GM23338 (cell line): ENCODE measurements around the gene SUSD3. TPM values are rescaled to one million over a fixed set of nuclear protein-coding genes. Genes with fewer than 3 reads are reported as not detected.

Experiments used
- ATAC-seq: fragments of 200-7000 bp; cut with Tn5 transposase; 3 replicates; pipeline ENCODE4 v1.9.1; 2020
- DNase-seq: peaks from one replicate; pipeline ENCODE4 v3.0.0-alpha.2; 2015; ENCODE audit warnings: low spot score
- H2AFZ ChIP-seq: fragments of 200-600 bp; sonication (generic); 2 replicates; pipeline ENCODE4 v1.8.0; 2016; ENCODE audit warnings: antibody characterized with exemption, mild to moderate bottlenecking, moderate library complexity
- H3F3A ChIP-seq: fragments of 200-600 bp; sonication (generic); replicated peaks from 2 replicates; pipeline ENCODE4 v1.8.0; 2017; ENCODE audit warnings: antibody characterized with exemption, mixed run types, low read depth
- H3K27ac ChIP-seq: fragments of 200-600 bp; sonication (generic); 2 replicates; pipeline ENCODE4 v1.6.1; 2016; ENCODE audit warnings: low read depth
- H3K27me3 ChIP-seq: fragments of 200-600 bp; sonication (generic); 2 replicates; pipeline ENCODE4 v1.8.0; 2016; ENCODE audit warnings: mild to moderate bottlenecking, mixed run types, moderate library complexity; ENCODE audit not compliant: insufficient read depth
- H3K36me3 ChIP-seq: fragments of 200-600 bp; sonication (generic); 2 replicates; pipeline ENCODE4 v1.8.0; 2016; ENCODE audit warnings: mild to moderate bottlenecking; ENCODE audit not compliant: insufficient read depth
- H3K4me1 ChIP-seq: fragments of 200-600 bp; sonication (generic); 2 replicates; pipeline ENCODE4 v1.8.0; 2016; ENCODE audit warnings: mild to moderate bottlenecking, moderate library complexity; ENCODE audit not compliant: insufficient read depth
- H3K4me2 ChIP-seq: fragments of 200-600 bp; sonication (generic); 2 replicates; pipeline ENCODE4 v1.7.1; 2017; ENCODE audit warnings: mixed run types
- H3K4me3 ChIP-seq: fragments of 200-600 bp; sonication (generic); 2 replicates; pipeline ENCODE4 v1.6.1; 2016; ENCODE audit warnings: mixed run types
- H3K79me2 ChIP-seq: fragments of 200-600 bp; sonication (generic); replicated peaks from 2 replicates; pipeline ENCODE4 v1.8.0; 2017; ENCODE audit warnings: mild to moderate bottlenecking; ENCODE audit not compliant: insufficient read depth
- H3K9me2 ChIP-seq: fragments of 200-600 bp; sonication (generic); 2 replicates; pipeline ENCODE4 v1.8.0; 2017; ENCODE audit not compliant: insufficient read depth
- H4K20me1 ChIP-seq: fragments of 200-600 bp; sonication (generic); replicated peaks from 2 replicates; pipeline ENCODE4 v1.8.0; 2017; ENCODE audit warnings: mild to moderate bottlenecking; ENCODE audit not compliant: insufficient read depth
- H3K27ac Mint-ChIP-seq: 2 replicates; pipeline ENCODE4 v1.8.0; 2020; ENCODE audit warnings: inconsistent platforms, mild to moderate bottlenecking, moderate library complexity, mixed read lengths
- H3K27me3 Mint-ChIP-seq: 3 replicates; pipeline ENCODE4 v1.8.0; 2022; ENCODE audit warnings: low read depth, mild to moderate bottlenecking, moderate library complexity, mixed read lengths, inconsistent platforms; ENCODE audit not compliant: insufficient read depth, poor library complexity
- H3K36me3 Mint-ChIP-seq: 3 replicates; pipeline ENCODE4 v1.8.0; 2021; ENCODE audit warnings: low read depth, mild to moderate bottlenecking, inconsistent platforms, moderate library complexity, mixed read lengths
- H3K4me1 Mint-ChIP-seq: 3 replicates; pipeline ENCODE4 v1.8.0; 2020; ENCODE audit warnings: mild to moderate bottlenecking, inconsistent platforms, mixed read lengths
- H3K4me3 Mint-ChIP-seq: 3 replicates; pipeline ENCODE4 v1.8.0; 2021; ENCODE audit warnings: moderate library complexity, mild to moderate bottlenecking, inconsistent platforms, mixed read lengths
- H3K9me3 Mint-ChIP-seq: 3 replicates; pipeline ENCODE4 v1.8.0; 2020; ENCODE audit warnings: moderate library complexity, mild to moderate bottlenecking, inconsistent platforms, mixed read lengths
- CREB1 ChIP-seq: fragments of 250-450 bp; sonication (Bioruptor Pico); IDR thresholded peaks from 2 replicates; pipeline ENCODE4 v1.5.0; 2020; ENCODE audit warnings: low read depth, mild to moderate bottlenecking, moderate library complexity
- CTCF ChIP-seq, 2 experiments: fragments of 200-600 bp in 1 of 2; sonication (generic) in 1 of 2; conservative IDR thresholded peaks; 2 replicates each; pipeline versions ENCODE4 v1.5.1 to v1.6.1; 2016 to 2017; ENCODE audit warnings: antibody characterized with exemption in 2 of 2, low read depth in 2 of 2, mild to moderate bottlenecking in 2 of 2, moderate library complexity in 1 of 2
- ETS1 ChIP-seq: IDR thresholded peaks from 2 replicates; pipeline ENCODE4 v1.6.1; 2016; ENCODE audit warnings: antibody characterized with exemption
- EZH2 ChIP-seq: fragments of 200-600 bp; sonication (generic); IDR thresholded peaks from one replicate; pipeline ENCODE4 v1.8.0; 2017; ENCODE audit warnings: antibody characterized with exemption, mild to moderate bottlenecking, low read depth; ENCODE audit not compliant: unreplicated experiment
- EZH2phosphoT487 ChIP-seq: fragments of 200-600 bp; sonication (generic); IDR thresholded peaks from one replicate; pipeline ENCODE4 v1.8.1; 2018; ENCODE audit warnings: antibody characterized with exemption; ENCODE audit not compliant: unreplicated experiment
- JUNB ChIP-seq: IDR thresholded peaks from one replicate; pipeline ENCODE4 v1.6.1; 2016; ENCODE audit warnings: antibody characterized with exemption; ENCODE audit not compliant: unreplicated experiment
- NANOG ChIP-seq: IDR thresholded peaks from 2 replicates; pipeline ENCODE4 v1.6.1; 2016; ENCODE audit warnings: antibody characterized with exemption, borderline replicate concordance
- STAT1 ChIP-seq: IDR thresholded peaks from one replicate; pipeline ENCODE4 v1.6.1; 2016; ENCODE audit warnings: antibody characterized with exemption; ENCODE audit not compliant: unreplicated experiment
- polyA plus RNA-seq: library from polyadenylated mRNA; unstranded; fragments of >200 nt; fragmentation: Nextera tagmentation; extraction: Ambion mirVana; gene quantifications from 2 replicates; pipeline ENCODE4 v1.2.1, GENCODE V29; 2016
- total RNA-seq: library from RNA; depleted of rRNA; stranded (reverse); fragments of >200 nt; shearing (Covaris generic); gene quantifications from 2 replicates; pipeline ENCODE4 v1.2.3, GENCODE V29; 2014

The SUSD3 gene
- total and polyA plus RNA-seq, 2 experiments from 2014 or later, result 6.9 to 20.1 TPM

DNA sequence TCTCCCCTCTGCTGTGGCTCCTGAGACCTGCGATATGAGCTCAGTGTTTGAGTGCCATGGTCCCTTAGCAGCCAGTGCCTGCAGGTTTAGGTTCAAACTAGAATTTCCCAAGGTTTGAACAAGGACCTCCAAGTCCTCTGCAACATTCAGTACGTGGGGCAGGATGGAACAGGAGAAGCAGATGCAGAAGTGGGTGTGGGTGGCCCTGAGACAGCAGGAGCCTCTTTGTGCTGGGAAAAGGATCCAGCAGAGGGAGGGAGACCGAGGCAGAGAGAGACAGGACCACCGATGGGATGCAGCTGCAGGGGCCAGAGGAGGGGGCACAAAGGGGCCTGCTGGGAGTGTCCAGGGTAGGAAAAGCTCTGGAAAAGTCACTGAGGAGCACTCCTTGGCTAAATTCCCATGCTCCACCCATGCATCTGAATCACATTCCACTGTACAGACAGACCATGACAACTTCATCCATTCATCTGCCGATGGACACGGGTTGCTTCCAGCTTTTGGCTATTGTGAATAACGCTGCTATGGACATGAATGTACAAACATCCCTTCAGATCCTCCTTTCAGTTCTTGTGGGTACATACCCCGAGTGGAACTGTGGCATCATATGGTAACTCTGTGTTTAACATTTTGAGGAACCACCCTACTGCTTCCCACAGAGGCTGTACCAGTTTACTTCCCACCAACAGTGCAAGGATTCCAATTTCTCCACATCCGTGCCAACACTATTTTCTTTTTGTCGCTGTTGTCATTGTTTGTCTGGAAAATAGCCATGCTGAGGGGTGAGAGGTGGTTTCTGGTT, 26.7 kb upstream of the SUSD3 start:
- Mint-ChIP-seq H3K27me3 (peaks cover 6% of the 10 kb centered on the region), H3K9me3 (no peaks in the 10 kb centered on the region), H3K4me3 (no peak overlapping the region), H3K4me1 (peaks cover 12% of the 10 kb centered on the region), H3K36me3 (no peaks in the 10 kb centered on the region), H3K27ac (no peak overlapping the region)
- Histone ChIP-seq H3K4me1 (peaks cover 7% of the 10 kb centered on the region; the same call in 1 of the 2 replicates), H3K4me3 (no peak overlapping the region), H3K9me2 (no peaks in the 10 kb centered on the region), H4K20me1 (no peaks in the 10 kb centered on the region), H3K79me2 (no peaks in the 10 kb centered on the region), H3K36me3 (no peaks in the 10 kb centered on the region), H3F3A (no peaks in the 10 kb centered on the region), H3K27ac (no peak overlapping the region), H3K27me3 (no peaks in the 10 kb centered on the region), H3K4me2 (no peak overlapping the region), H2AFZ (no peak overlapping the region)
- no peak for TF ChIP-seq ETS1
- no peak for TF ChIP-seq CREB1
- no peak for TF ChIP-seq NANOG
- ATAC-seq (no peak), DNase-seq (no peak)

DNA sequence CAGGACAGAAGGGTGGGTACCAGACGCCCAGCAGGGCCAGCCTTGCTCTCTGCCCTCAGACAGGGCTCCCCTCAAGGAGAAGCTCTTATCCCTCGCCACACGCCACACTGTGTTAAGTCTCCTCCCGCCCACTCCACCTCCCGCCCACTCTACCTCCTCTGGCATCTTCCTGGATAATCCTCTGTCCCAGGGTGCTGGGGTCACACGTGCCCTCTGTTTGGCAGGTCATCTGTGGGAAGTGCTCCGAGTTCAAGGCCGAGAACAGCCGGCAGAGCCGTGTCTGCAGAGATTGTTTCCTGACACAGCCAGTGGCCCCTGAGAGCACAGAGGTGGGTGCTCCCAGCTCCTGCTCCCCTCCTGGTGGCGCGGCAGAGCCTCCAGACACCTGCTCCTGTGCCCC, 26.0 kb upstream of the SUSD3 start:
- DNase-seq (no peak), ATAC-seq (no peak)
- no peak overlapping the region for H3K4me3 Mint-ChIP-seq
- Histone ChIP-seq H3K4me2 (no peak overlapping the region), H3K36me3 (no peaks in the 10 kb centered on the region), H4K20me1 (no peaks in the 10 kb centered on the region), H3K4me3 (no peak overlapping the region), H3K9me2 (no peaks in the 10 kb centered on the region), H3K27ac (no peak overlapping the region), H2AFZ (no peak overlapping the region), H3K79me2 (no peaks in the 10 kb centered on the region), H3K4me1 (peaks cover 7% of the 10 kb centered on the region; the same call in 1 of the 2 replicates), H3K27me3 (no peaks in the 10 kb centered on the region), H3F3A (no peaks in the 10 kb centered on the region)
- H3K36me3 Mint-ChIP-seq, result no peaks in the 10 kb centered on the region
- H3K27ac Mint-ChIP-seq, result no peak overlapping the region
- no peaks in the 10 kb centered on the region for H3K9me3 Mint-ChIP-seq
- H3K27me3 Mint-ChIP-seq, result peaks cover 6% of the 10 kb centered on the region
- TF ChIP-seq ETS1 (no peak), EZH2 (no peak), STAT1 (no peak), CTCF (conservative IDR thresholded peaks at IDR 0.05; ENCODE audit: low read depth in 2 of 2) (no peak), JUNB (no peak), EZH2phosphoT487 (no peak)
- peaks cover 13% of the 10 kb centered on the region for H3K4me1 Mint-ChIP-seq
